GM21515 (cell line): ENCODE data around the gene COL2A1.

Experiments used
- ATAC-seq: cut with Tn5 transposase; IDR thresholded peaks from one replicate; pipeline ENCODE4 v1.9.1; 2021; ENCODE audit not compliant: unreplicated experiment

Gene COL2A1

DNA sequence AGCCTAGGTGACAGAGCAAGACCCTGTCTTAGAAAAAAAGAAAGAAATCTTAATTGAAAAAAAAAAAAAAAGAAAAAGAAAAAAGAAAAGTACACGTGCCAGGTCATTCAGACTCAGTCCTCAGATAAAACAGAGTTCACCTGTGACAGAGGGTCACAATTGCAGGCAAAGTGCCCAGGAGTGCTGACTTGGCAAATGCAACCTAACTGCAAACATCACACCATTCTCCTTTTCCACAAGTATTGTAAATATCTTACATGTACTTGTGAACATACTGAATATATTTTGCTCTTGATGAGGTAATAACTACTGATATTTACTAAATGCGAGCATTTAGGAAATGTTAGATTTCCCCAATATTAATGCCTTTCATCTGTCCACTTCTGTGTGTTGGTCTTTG lies 9.0 kb upstream of the COL2A1 start:
- ATAC-seq: no peak

DNA sequence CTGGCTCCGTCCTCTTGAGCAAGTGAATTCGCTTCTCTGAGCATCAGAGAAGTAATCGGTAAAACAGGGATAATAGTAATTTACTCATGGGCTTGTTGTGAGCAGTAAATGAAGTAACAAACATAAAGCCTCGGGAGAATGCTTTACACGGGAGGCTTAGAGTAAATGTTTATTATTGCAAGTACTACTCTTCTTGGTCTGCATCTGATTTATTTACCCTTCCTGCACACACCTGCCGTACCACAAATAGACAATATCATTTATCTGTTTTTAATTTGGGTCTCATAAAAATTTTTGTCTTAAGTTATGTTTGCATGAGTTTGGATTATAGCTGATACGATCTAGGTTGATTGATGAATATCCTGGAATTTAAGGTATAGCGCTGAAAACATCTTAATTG lies 7.8 kb upstream of the COL2A1 start:
- no peak for ATAC-seq

- no peak for ATAC-seq
Measured at GRCh38 chr12:48010366-48010970, 6.2 kb upstream of the COL2A1 start.

DNA sequence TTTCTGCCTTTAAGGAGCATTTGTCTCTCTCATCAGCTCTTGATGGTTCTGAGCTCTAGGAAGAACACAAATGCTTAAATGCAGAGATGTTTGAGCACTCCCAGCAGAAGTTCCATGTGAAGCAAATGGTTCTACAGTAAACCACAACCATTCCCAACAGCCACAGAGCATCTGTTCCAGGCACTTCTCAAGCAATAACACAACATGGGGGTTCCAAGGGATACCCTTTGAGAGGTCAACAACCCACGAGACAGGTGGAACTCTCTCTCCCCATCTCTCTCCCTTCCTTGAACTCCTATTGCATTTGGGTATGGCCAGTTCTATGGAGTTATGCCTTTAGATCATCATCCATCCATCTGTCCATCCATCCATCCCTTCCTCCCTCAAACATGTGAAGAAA lies 5.2 kb upstream of the COL2A1 start:
- ATAC-seq: no peak

DNA sequence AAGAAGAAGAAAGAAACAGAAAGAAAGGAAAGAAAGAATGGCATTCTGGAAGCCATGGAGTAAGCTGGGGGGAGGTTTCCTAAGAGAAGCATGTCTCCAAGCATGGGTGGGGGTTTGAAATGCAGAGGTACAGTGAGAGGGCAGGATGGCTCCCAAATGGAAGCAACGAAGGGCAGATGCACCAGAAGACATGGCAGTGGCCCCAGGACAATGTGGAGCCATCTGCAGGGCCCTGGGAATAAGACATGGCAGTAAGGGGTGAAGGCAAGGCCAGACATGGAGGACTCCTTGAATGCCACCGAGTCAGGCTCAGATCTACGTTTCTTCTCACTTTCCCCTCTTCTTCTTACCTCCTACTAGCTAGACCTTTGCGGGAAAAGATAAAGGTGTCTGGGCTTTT lies 4.7 kb upstream of the COL2A1 start:
- ATAC-seq: no peak

DNA sequence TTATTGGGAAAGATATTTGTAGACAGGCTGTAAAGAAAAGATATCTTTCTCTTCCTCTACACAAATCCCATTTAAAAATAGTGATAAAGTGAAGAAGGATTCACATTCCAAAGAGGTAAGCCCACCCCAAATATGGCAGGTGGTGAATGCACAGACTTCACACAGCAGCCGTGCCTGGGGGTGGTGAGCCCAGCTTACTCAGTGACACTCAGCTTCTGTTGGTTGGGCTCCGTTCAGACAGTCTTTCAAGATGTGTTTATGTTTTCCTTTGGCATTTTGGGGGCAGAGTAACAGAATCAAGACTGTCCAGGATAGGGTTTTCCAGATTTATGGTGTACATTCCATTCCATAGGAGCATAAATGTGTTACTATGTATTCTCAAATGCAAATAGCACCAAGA lies 4.1 kb upstream of the COL2A1 start:
- no peak for ATAC-seq

- ATAC-seq: no peak
Measured at GRCh38 chr12:48007206-48007605, 2.9 kb upstream of the COL2A1 start.

DNA sequence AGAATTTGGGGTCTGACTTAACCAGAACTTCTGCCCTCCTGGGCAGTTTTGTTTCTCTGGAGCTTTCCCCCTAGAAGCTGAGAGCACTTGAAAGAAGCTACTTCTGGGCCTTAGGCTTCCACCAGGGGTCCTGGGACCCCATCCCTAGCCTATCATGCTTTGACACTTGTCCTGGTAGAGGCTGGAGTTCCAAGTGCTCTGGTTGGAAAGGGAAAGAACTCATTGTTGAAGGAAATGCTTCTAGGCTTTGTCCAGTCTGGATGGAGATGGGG lies 1.4 kb upstream of the COL2A1 start:
- no peak for ATAC-seq

- no peak for ATAC-seq
Measured at GRCh38 chr12:48005001-48005749, 899 bp upstream of the COL2A1 start.

- ATAC-seq: no peak
Measured at GRCh38 chr12:48003226-48004052, 837 bp downstream of the COL2A1 start.

- no peak for ATAC-seq
Measured at GRCh38 chr12:48002773-48003218, 1.5 kb downstream of the COL2A1 start.

DNA sequence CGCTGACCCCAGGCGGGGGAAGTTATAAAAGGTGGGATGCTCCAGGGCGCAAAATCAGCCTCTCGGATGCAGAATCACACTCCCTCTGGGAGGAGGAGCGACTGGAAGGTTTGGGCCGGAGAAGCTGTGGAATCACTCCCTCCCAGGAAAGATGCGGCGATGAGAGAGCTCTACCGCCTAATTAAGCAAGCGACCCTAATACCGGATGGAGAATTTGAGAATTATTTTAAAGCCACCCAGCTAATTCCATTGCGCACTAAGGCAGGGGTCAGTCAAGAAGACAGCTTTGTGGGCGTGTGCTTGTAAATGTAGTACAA lies 1.9 kb downstream of the COL2A1 start:
- ATAC-seq: no peak

DNA sequence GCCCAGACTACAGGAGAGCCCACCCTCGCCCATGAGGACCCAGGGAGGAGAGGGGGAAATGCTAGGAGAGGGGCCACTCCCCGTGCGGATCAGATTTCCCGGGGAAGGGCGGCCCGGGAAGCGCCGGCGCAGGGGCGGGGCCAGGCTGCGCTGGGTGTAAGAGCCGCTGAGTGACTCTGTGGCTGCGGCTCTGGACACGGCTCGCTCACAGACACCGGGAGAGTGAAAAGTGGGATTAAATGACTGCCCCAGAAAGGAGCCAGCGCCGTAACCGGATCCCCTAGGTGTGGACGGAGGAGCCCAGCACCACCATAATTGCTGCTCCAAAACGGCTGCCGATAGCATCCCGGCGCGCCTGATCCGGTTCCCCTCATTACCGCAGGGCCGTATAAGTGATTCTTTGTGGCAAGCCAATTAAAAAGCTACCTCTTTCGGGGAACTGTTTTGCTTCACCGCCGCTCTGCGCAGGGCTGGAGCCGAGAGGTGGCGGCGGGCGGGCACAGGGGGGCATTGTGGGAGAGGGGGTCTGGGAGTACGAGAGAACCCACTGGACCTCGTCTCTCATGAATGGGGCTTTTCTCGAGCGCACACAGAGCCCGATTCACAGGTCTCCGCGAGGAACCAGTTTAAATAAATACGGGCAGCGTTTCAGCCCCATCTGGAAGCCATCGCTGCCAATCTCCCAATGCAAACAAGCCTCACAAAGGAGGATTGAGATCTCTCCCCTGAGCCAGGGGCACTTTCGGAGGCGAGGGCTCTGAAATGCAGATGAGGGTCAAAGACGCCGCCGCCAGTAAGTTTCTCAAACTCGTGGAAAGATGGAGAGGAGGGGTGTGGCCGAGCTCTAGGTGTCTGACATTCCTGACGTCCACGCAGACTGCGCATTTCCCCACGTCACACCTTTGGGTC lies 2.5 kb downstream of the COL2A1 start:
- ATAC-seq: no peak

- ATAC-seq: no peak
Measured at GRCh38 chr12:48000878-48001504, 3.3 kb downstream of the COL2A1 start.

DNA sequence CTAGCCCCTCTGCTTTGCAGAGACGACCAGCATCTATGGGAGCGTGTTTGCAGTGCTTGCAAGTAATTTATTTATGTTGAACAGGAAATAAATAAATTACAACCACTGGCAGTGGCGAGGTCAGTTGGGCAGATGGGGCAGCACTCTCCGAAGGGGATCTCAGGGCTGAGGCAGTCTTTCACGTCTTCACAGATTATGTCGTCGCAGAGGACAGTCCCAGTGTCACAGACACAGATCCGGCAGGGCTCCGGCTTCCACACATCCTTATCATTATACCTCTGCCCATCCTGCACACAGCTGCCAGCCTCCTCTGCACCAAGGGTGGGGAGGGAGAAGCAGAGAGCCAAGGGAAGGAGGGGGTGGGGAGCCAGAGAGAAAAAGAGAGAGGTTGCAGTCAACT lies 4.5 kb downstream of the COL2A1 start:
- ATAC-seq: no peak

GRCh38 chr12:47997321-47997720 lies 7.0 kb downstream of the COL2A1 start:
- no peak for ATAC-seq

- no peak for ATAC-seq
Measured at GRCh38 chr12:47995981-47996401, 8.3 kb downstream of the COL2A1 start.

- ATAC-seq: no peak
Measured at GRCh38 chr12:47993491-47993890, 10.8 kb downstream of the COL2A1 start.

DNA sequence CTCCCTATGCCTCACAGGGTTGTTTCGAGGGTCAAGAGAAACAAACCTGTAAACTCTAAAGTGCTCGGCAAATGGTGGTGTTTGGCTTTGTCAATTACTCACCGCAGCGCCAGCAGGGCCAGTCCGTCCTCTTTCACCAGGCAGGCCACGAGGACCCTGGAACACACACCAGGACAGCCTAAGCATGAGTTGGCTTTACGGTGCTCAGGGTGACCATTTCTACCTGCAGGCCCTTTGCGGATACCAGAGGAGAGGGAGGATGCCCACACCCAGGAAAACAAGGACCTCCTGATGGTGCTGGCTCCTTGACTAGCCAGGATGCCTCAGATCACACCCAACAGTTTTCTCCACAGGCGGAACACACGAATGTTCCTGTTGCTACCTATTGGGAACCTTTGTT lies 11.5 kb downstream of the COL2A1 start:
- no peak for ATAC-seq

DNA sequence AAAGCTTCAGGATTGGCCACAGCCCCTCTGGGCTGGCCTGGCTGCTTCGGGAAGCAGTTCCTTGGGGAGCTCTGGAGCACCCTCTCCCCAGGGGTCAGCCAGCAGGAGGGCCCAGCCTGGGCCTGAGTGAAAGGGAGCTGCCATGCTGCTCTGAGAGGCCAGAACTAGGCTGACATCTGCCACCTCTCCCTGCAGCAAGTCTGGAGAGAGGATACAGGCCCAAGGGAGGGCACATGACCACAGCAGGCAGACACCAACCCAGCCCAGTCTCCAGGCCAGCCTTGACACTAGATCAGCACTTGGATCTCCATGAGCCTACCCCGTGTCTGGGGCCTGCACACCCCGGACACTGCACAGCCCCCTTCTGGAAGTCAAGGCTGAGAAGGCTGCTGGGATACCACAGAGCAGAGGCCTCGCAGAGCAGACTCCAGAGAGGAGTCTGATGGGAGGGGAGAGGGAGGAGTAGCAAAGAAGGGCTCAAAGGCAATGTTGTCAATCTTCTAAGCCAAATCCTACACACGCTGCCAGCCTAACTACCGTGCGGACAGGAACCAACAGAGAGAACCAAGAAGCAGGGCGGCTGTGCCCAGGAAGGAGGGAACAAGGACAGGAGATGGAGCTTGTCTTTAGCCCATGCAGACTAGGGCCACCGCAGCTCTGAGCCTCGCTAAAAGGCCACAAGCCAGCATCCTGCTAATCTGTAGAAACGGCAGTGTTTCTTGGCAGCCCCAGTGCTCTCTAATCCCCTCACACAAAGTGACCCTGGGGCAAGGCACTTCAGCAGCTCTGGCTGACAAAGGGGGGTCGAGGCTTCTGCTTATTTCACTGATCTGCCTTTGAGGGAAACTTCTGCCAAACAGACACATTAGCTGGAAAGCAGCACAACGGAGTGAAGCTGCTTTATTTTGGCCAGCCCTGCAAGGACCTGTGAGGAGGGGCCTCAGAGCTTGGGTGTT lies 12.9 kb downstream of the COL2A1 start:
- ATAC-seq: no peak
